Kidney (tissue), 14 donors: Measurements from ENCODE around the gene RABL6. TPM values are rescaled to one million over a fixed set of nuclear protein-coding genes. Genes with fewer than 3 reads are reported as not detected.

Experiments
- DNase-seq, 5 donors: peaks; one replicate each; pipeline ENCODE4 v3.0.0-alpha.2; 2013 to 2020
- FAIRE-seq: peaks from 2 replicates; lab custom pipeline; 2012; peaks lifted over from hg19 to GRCh38; lab: Jason Lieb, UNC
- H3K27ac ChIP-seq, 2 donors: one replicate each; pipeline ENCODE4 v1.7.0; 2013; ENCODE audit warnings: low read depth in 2 of 2, low read length in 2 of 2, inconsistent platforms in 1 of 2
- H3K27me3 ChIP-seq: one replicate; pipeline ENCODE4 v1.7.1; 2013; ENCODE audit warnings: low read length, inconsistent platforms; ENCODE audit not compliant: control insufficient read depth, insufficient read depth
- H3K36me3 ChIP-seq, 3 donors: one replicate each; pipeline versions ENCODE4 v1.7.0 to v1.7.1; 2013; ENCODE audit warnings: low read length in 3 of 3, control low read depth in 1 of 3, inconsistent platforms in 1 of 3; ENCODE audit not compliant: insufficient read depth in 3 of 3, control insufficient read depth in 2 of 3
- H3K4me1 ChIP-seq, 3 donors: one replicate each; pipeline versions ENCODE4 v1.7.0 to v1.7.1; 2013; ENCODE audit warnings: low read length in 3 of 3, inconsistent platforms in 1 of 3, low read depth in 1 of 3; ENCODE audit not compliant: control insufficient read depth in 2 of 3, insufficient read depth in 2 of 3
- H3K4me3 ChIP-seq, 3 donors: one replicate each; pipeline versions ENCODE4 v1.7.0 to v1.8.1; 2013; ENCODE audit warnings: low read length in 3 of 3, control low read depth in 1 of 3, inconsistent platforms in 1 of 3
- H3K9ac ChIP-seq, 3 donors: one replicate each; pipeline versions ENCODE4 v1.7.0 to v1.7.1; 2013; ENCODE audit warnings: low read length in 3 of 3, control low read depth in 1 of 3, inconsistent platforms in 1 of 3
- H3K9me3 ChIP-seq, 3 donors: one replicate each; pipeline versions ENCODE4 v1.7.0 to v1.7.1; 2013; ENCODE audit warnings: low read length in 3 of 3, control low read depth in 1 of 3, inconsistent platforms in 1 of 3; ENCODE audit not compliant: control insufficient read depth in 2 of 3, insufficient read depth in 1 of 3
- intact Hi-C: fragments of 100-400 bp; cut with DNase I; formaldehyde crosslinking; loops from one replicate; pipeline ENCODE4 v1.11.1; 2022
- polyA plus RNA-seq: library from polyadenylated mRNA; stranded (reverse); fragments of 350-450 nt; fragmentation: Illumina TruSeq; extraction: RNeasy Lipid Tissue Mini Kit (QIAGEN cat#74804); gene quantifications from one replicate; pipeline ENCODE4 v1.2.3, GENCODE V29; 2014; ENCODE audit warnings: low read depth, low replicate concordance; ENCODE audit not compliant: insufficient read depth
- total RNA-seq: library from RNA; stranded (reverse); fragmentation: NEBNext Ultra II Directional; extraction: Animal tissue kit (Norgen Biotek cat#: 25700); gene quantifications from one replicate; pipeline ENCODE4 v1.2.1, GENCODE V29; 2021
- TF ChIP-seq, protein P1 (sequence below): IDR thresholded peaks from 3 replicates; pipeline ENCODE4 v1.5.1; 2012; ENCODE audit warnings: mild to moderate bottlenecking, moderate library complexity, borderline replicate concordance; ENCODE audit not compliant: insufficient read depth; ENCODE audit errors: extremely low read depth
- donor health status: control.
- donor health status: control.
- donor health status: control.
- donor health status: control.
- donor health status: control.
- donor health status: DM: yes; HTN: yes; CAD: no.
- donor health status: Normal renal cell carcinoma (clear cell type).

The RABL6 gene
- total and polyA plus RNA-seq, 2 donors from 2014 or later: 60.4 to 70.3 TPM

DNA sequence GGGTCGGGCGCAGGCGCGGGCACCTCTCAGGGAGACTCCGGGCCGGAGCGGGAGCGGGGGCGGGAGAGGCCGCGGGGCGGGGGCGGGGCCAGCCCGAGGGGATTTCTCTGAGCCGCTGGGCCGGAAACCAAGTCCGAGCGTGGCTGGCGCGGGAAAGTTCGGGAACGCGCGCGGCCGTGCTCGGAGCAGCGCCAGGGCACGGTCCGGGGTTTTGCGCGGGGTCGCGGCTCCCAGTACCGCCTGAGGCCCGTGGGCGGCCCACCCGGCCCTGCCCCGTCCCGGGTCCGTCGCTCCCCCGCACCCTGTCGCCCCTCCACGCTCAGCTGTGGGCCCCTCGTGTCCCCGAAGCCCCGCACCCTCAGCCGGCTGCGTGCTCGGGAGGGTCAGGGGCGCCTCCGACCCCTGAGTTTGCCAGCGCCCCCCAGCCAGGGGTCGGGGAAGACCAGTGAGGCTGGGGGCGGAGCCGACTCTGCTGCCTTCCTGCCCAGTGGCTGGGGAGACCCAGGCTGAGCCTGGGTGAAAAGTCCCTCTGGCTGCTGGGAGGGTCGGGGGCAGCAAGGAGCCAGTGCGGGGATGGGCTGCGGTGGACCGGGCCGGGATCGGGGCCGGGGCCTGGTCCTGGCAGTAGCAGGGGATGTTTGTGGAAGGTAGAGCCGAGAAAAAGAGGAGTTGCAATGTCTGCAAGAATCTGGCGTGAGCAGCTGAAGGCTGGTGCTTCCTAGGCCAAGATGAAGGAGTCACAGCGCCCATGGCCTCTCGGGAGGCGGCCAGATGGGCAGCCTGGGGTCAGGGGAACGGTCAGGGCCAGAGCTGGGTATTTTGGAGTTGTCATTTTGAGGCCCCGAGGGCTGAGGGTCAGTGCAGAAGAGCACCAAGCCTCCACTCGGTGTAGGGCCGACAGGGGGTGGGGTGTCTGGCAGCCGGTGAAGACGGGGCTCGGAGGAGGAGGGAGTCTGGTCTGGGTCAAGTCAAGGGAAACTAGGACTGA, 79.2 kb downstream of the RABL6 start:
- H3K27me3 ChIP-seq: no peaks in the 10 kb centered on the region
- FAIRE-seq (no peak), DNase-seq (peak; percentile 37 to 88 (median 57))
- peak overlapping the region; percentile 86 to 89 for H3K27ac ChIP-seq
- TF ChIP-seq, protein P1, sequence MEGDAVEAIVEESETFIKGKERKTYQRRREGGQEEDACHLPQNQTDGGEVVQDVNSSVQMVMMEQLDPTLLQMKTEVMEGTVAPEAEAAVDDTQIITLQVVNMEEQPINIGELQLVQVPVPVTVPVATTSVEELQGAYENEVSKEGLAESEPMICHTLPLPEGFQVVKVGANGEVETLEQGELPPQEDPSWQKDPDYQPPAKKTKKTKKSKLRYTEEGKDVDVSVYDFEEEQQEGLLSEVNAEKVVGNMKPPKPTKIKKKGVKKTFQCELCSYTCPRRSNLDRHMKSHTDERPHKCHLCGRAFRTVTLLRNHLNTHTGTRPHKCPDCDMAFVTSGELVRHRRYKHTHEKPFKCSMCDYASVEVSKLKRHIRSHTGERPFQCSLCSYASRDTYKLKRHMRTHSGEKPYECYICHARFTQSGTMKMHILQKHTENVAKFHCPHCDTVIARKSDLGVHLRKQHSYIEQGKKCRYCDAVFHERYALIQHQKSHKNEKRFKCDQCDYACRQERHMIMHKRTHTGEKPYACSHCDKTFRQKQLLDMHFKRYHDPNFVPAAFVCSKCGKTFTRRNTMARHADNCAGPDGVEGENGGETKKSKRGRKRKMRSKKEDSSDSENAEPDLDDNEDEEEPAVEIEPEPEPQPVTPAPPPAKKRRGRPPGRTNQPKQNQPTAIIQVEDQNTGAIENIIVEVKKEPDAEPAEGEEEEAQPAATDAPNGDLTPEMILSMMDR: no peak
- peak overlapping the region in 2 of 3 donors; percentile 48 to 78 for H3K9ac ChIP-seq
- no peaks in the 10 kb centered on the region for H3K9me3 ChIP-seq
- no peaks in the 10 kb centered on the region for H3K36me3 ChIP-seq
- peaks cover 0 to 3% (median 2%) of the 10 kb centered on the region in 3 donors for H3K4me1 ChIP-seq
- intact Hi-C loops: no loop called here
- H3K4me3 ChIP-seq: peak overlapping the region; percentile 21 to 63 (median 24)

DNA sequence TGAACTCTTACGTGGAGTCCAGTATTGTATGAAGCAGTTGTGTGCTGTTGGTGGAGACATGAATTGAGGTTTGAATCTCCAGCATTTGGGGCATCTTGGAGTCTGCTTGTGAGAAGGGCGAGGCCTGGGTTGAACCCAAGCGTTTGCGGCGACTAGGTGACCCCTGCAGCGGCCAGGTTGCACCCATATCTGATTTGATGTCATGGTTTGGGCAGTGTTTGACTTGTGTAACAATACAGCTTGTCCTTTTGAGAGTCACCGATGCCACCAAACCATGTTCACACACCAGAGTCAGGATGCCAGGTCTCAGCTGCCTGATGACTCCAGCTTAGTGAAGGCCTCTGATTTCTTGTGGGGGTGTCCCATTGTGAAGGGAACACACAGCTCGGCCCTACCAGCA, 80.7 kb downstream of the RABL6 start:
- Histone ChIP-seq H3K9ac (no peak overlapping the region), H3K27ac (no peak overlapping the region), H3K4me3 (no peak overlapping the region), H3K4me1 (peaks cover 0 to 9% (median 3%) of the 10 kb centered on the region in 3 donors), H3K27me3 (no peaks in the 10 kb centered on the region), H3K36me3 (peaks cover 0 to 4% (median 0%) of the 10 kb centered on the region in 3 donors), H3K9me3 (no peaks in the 10 kb centered on the region)
- intact Hi-C loops: no loop called here
- FAIRE-seq (no peak), DNase-seq (no peak)
- TF ChIP-seq, protein P1: no peak

DNA sequence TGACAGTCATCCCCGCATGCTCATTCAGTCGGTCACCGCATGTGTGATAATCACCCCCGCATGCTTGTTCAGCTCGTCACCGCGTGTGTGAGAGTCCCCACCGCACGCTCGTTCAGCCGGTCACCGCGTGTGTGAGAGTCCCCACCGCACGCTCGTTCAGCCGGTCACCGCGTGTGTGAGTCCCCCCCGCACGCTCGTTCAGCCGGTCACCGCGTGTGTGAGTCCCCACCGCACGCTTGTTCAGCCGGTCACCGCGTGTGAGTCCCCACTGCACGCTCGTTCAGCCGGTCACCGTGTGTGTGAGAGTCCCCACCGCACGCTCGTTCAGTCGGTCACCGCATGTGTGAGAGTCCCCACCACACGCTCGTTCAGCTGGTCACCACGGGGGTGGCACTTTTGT, 82.1 kb downstream of the RABL6 start:
- H3K4me1 ChIP-seq: peaks cover 0 to 9% (median 3%) of the 10 kb centered on the region in 3 donors
- H3K36me3 ChIP-seq: peaks cover 0 to 4% (median 0%) of the 10 kb centered on the region in 3 donors
- intact Hi-C loops: no loop called here
- TF ChIP-seq, protein P1: no peak
- FAIRE-seq: no peak
- H3K9me3 ChIP-seq: no peaks in the 10 kb centered on the region
- DNase-seq: peak in 1 of 5 donors; percentile 38
- H3K4me3 ChIP-seq: no peak overlapping the region
- no peaks in the 10 kb centered on the region for H3K27me3 ChIP-seq
- no peak overlapping the region for H3K27ac ChIP-seq
- H3K9ac ChIP-seq: no peak overlapping the region
